COR-L47 (cell line): ENCODE data around the gene MINAR2.

Experiments
- DNase-seq: peaks from one replicate; lab custom pipeline; 2025; lab: John Stamatoyannopoulos, UW

MINAR2 gene

DNA sequence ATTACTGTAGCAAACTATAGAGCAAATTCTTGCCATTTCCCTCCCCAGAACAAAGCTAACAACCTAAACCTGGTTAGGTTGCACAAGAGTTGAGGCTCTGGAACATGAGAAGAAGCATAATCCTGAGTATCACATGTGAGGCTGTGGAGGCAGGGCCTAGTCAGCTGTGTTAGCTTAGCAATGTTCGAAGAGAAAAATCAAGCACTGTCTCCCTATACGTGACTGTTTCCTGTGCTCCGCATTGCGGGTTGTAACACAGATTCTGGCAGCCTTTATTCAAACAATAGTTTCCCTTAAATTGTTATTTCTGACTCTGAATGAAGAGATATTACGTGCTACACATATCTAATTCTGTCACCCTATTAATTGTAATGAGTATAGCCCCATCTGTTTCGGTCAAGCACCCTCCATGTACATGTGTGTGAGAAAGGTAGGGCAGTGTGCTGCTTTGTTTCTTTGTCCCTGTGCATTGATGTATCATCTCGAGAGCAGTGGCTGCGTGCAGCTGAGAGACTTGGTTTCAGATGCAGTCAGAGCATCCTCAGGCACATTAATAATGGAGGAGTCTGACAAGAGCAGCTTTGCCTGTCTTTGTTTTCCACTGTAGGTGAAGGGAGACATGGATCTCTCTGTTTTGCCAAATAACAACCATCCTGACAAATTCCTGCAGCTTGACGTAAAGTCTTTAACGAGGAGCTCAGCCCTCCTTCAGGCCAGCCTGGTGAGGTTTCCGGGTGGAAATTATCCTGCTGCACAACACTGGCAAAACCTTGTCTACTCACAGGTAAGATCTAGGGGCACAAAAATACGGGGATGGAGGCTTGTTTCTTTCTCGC, at the start of gene MINAR2:
TSS of gene MINAR2 (plus strand) at position 523 of the 836 bp plus-strand sequence. CDS start at position 620, 97 bp downstream.
- no peak for DNase-seq

DNA sequence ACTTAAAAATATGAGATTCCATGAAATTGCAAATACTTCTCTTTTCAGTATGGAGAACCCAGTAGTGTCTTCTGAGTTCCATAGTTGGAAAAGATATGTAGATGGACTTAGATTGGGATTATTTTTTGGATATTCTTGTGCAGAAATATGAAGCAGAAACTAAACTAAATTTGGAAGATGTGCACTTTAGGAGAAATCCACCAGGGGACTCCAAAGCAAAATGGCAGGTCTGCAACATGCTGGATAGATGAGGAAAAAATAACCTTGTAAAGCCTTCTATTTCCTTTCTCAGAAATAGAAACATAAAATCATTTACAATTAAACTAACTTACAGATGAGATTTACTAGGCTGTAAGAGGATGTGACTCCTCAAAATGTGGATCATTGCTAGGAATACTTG, 49.2 kb upstream of the MINAR2 start:
- no peak for DNase-seq

- DNase-seq: no peak
Measured at GRCh38 chr5:129716235-129716634, 31.7 kb upstream of the MINAR2 start.

DNA sequence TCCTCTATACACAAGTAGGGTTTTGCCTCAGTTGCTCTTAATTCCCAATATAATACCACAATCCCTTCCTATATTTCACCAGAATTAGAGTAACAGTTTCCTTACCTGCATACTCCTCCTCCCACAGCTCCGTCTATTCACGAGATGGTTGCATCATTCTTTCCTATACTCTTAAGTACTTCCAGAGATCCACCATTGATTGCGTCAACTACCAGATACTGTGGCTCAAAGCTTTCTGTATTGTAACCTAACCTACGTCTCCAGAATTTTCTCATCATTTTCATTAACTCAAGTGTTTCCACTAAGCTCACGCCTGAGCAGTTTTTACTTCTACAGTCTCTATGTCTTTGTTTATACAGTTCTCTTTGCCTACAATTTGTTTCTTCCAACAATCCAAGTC, 31.2 kb upstream of the MINAR2 start:
- no peak for DNase-seq

DNA sequence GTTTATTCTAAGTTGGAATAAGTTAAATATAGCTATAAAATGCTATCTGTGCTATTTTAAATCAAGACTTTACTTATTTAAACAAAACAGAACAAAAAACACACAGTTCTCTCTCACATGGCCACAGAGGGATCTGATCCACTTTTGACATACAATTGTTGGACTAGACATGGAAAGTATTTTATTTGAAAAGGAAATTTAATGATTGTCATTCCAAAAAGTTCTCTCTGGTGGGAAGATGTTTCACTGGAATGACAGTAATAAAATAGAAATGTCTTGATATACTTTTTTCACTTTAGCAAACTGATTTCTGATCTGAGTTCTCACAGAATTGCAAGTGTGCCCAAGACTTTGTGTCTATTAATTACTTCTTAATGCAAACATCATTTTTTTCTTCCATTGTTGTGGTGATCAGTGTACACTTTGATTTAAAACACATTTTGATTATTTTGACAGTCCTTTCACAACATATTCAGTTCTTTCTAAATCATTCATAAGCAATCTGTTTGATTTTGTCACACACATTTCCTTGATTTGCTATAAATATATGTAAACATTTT, 30.1 kb upstream of the MINAR2 start:
- no peak for DNase-seq

DNA sequence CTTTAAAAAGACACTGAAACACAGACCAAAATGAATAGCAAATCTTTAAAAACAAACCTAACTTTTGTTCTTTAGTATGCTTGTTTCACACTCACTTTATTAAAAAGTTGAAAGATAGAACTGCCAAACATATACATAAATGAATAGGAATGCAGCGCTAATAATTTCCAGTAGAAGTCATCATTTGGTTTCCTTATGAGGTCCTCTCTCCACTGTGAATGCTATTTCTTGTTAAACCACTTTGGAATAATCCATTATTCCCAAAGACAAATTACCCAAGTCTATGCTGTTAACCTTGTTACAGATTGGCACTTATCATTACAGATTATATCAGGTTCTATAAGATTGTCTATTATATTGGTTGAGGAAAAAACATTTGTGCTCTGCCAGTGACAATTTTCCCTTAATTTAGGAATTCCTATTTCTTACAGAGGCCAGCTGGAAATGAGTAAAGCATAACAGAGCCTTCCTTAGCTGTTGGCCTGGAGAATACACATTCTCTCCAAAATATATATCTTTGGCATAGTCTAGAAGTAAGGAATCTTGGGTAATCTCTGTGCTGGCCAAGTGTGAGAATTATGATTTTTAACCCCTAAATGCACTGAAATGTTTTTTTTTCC, 29.3 kb upstream of the MINAR2 start:
- no peak for DNase-seq

GRCh38 chr5:129724222-129724621, 23.7 kb upstream of the MINAR2 start:
- DNase-seq: no peak

GRCh38 chr5:129724647-129725046, 23.2 kb upstream of the MINAR2 start:
- DNase-seq: peak; percentile 1

DNA sequence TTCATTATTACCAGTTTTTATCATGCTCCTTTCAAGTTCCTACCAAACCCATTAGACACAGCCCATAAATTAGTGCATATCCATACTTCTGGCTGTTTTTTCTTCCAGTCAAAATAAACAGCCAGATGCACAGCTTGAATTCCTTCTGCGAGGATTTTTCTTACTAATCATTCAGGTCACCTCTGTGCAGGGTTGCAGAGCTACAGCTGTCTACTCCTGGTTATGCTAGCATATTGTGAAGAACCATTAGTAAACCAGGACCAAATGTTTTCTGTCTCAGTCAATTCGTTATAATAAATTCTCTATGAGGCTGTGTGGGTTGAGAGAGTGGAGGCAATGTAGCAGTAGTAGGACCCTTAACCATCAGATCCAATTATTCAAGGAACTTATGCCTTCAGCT, 8.1 kb upstream of the MINAR2 start:
- DNase-seq: no peak

- no peak for DNase-seq
Measured at GRCh38 chr5:129743541-129744187, 4.2 kb upstream of the MINAR2 start.

DNA sequence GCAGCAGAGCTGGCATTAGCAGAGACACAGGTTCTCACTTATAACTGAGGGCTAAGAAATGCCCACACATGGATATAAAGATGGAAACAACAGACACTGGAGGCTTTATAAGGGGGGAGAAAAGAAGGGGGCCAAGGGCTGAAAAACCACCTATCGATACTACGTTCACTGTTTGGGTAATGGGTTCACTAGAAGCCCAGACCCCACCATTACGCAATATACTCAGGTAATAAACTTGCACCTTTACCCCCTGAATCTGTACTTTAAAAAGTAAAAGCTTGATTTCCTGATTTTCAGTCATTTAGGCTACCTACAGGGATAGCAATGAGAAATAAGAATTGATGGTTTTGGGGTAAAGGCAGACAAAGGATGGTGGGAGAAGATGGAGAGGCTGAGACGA, 1.9 kb upstream of the MINAR2 start:
- no peak for DNase-seq

DNA sequence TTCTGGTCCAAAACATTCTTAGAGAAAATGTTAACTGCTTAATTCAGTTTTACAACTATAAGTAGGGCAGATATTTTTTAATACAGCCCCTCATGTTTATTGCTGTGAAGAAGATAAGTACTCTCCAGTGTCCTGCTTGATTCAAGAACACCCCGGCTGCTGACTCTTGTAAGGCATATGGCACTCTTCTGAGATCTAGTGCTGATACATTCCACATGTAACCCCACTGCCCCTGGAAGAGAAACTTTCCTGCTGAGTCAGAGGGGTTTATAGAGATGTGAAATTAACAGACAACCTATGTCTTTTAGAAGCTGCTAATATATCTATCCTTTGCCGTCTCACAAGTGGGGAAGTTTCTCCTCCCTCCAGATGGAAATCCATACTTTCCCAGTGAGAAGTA, 1.0 kb upstream of the MINAR2 start:
- no peak for DNase-seq

GRCh38 chr5:129748913-129749880, 1.3 kb downstream of the MINAR2 start:
- DNase-seq: no peak

GRCh38 chr5:129760636-129761325, 12.9 kb downstream of the MINAR2 start:
- DNase-seq: no peak

GRCh38 chr5:129763651-129764050, 15.8 kb downstream of the MINAR2 start:
- DNase-seq: no peak

DNA sequence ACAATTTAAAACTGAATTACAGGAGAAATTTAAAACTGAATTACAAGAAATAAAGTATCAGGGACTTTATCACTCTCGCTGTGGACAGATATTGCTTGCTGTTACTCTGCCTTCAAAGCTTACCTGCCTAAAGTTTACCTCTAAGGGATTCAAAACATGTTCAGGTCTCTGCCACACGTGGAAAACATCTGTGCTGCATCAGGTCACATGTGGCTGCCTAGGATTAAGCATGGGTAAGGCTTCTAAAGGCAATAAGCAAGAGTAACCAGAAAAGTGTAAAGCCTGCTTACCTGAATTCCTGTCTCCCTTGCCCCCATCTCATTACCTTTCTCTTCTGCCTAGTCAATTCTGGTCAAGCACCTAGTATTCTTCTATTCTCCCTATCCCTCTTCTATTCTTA, 18.9 kb downstream of the MINAR2 start:
- DNase-seq: no peak

DNA sequence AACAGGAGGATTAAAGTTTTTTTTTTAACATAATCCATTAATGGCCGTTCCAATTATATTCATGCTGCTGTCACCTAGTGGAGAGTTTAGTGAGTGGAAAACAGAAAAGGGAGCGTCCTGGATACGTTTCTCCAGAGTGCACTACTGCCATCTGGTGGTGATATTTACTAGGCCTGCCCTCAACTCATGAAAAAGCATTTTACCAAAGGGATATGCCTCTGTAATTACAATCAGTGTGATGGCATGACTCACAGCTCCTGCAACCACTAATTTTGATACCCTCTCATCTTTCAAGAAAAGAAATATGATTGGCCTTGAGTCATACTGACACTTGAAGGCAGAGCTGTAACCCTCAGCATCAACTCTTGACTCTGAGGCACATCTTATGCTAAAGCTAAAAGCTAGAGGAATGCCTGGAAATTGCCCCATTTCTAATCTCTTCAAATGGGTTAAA, 20.1 kb downstream of the MINAR2 start:
- DNase-seq: peak; percentile 83

DNA sequence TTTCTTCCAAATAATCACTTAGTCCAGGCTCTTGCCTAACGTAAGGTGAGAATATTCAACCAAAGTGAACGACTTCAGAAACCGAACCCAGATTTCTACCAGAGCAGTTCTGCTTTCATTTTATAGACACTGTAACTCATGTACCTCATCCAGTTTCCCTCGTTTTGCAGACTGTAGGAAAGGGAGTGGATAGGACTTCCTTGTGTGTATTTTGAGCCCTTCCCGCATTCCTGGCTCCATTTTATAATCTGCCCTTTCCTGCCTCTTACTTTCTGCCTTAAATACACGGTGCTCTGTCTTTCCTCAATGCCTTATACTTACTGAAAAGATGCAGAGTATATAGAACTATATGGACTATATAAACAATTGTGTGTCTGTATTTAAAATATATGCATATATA, 20.8 kb downstream of the MINAR2 start:
- DNase-seq: no peak

- DNase-seq: no peak
Measured at GRCh38 chr5:129770024-129770820, 22.3 kb downstream of the MINAR2 start.
